Fibroblast of lung (primary cell): ENCODE data around the gene RTN4IP1.
"Not testable (repeated sequence)": the region's sequence is repeated elsewhere in the genome, so short reads cannot be mapped to it uniquely, and the experiment has no call there.

Experiments used
- EZH2 ChIP-seq: IDR thresholded peaks from 2 replicates; pipeline ENCODE4 v1.5.1; 2012; ENCODE audit warnings: low read length, control low read depth, mild to moderate bottlenecking; ENCODE audit errors: missing control alignments
- TF ChIP-seq, protein P1 (sequence below), 2 donors: IDR thresholded peaks in 1 of 2; conservative IDR thresholded peaks in 1 of 2; 1 replicate in 1 of 2; 2 replicates in 1 of 2; pipeline ENCODE4 v1.5.1; 2011 to 2012; ENCODE audit warnings: low read length in 2 of 2, control low read depth in 1 of 2, inconsistent platforms in 1 of 2, low read depth in 1 of 2, mild to moderate bottlenecking in 1 of 2

- TF ChIP-seq, protein P1, sequence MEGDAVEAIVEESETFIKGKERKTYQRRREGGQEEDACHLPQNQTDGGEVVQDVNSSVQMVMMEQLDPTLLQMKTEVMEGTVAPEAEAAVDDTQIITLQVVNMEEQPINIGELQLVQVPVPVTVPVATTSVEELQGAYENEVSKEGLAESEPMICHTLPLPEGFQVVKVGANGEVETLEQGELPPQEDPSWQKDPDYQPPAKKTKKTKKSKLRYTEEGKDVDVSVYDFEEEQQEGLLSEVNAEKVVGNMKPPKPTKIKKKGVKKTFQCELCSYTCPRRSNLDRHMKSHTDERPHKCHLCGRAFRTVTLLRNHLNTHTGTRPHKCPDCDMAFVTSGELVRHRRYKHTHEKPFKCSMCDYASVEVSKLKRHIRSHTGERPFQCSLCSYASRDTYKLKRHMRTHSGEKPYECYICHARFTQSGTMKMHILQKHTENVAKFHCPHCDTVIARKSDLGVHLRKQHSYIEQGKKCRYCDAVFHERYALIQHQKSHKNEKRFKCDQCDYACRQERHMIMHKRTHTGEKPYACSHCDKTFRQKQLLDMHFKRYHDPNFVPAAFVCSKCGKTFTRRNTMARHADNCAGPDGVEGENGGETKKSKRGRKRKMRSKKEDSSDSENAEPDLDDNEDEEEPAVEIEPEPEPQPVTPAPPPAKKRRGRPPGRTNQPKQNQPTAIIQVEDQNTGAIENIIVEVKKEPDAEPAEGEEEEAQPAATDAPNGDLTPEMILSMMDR (conservative IDR thresholded peaks at IDR 0.05 in 1 of 2, IDR thresholded peaks at IDR 0.05 in 1 of 2; ENCODE audit: low read depth in 1 of 2, low read length in 2 of 2) = not testable (repeated sequence)
- not testable (repeated sequence) for TF ChIP-seq EZH2
These were observed 69.6 kb downstream of the RTN4IP1 start for GRCh38 chr6:106559659-106560058.
